HG03039 (cell line): ENCODE measurements around the gene ADD1.
A peak's percentile ranks its signal among the peaks of the same experiment; 100 is the strongest.
"Not testable (repeated sequence)": the region's sequence is repeated elsewhere in the genome, so short reads cannot be mapped to it uniquely, and the experiment has no call there.

Experiments used
- ATAC-seq: cut with Tn5 transposase; IDR thresholded peaks from one replicate; pipeline ENCODE4 v1.9.1; 2021; ENCODE audit warnings: mild to moderate bottlenecking, moderate library complexity; ENCODE audit not compliant: unreplicated experiment

The ADD1 gene

DNA sequence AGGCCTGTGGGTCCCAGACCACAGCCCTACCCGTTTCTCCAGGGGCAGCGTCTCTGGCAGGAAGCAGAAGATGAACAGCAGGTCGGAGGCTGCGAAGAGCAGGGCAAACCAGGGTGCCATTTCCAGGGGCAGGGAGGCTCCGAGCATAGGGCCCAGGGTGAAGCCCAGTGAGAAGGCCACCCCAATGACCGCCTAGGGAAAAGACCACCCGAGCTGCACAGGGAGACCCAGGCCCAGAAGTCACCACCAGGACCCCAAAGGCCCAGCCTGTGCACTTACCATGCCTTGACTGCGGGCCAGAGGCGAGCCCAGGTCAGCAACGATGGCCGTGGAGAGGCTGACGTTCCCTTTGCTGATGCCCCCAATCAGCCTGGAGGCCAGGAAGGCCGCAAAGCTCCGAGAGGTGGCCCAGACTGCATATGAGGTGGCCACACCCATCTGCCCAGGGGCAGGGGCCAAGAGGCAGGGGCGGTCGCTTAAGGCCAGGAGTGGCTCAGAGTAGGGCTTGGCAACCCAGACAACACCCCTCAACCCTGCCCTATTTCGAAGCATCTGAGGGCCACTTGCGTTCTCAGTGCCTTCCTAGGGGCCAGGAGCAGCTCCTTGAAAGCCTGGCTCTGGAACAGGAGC lies 88.8 kb downstream of the ADD1 start:
- no peak for ATAC-seq

DNA sequence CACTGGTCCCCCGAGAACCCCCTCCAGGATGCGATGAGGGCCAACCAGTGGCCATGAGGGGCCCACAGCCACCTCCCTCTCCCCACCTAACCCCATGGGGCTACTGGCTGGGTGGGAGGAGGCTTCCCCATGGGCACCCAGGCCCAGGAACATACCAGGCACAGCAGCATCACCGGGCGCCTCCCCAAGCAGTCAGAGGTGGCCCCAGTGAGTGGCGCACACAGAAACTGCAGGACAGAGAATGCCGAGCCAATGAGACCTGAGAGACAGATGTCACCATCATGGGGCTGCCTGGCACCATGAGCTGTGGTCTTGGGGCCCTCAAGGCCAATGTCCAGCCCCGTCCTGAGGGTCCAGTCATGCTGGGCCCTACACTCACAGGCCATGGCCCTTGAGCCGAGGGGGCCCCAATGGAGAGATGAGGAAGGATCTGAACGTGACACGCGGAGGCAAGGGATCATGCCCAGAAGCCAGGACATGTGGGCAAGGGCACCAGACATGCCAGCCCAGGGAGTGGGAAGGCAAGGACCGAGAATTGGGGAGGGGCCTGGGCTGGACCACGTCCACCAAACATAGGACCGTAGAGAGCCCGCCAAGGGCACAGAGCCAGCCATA lies 89.4 kb downstream of the ADD1 start:
- no peak for ATAC-seq

DNA sequence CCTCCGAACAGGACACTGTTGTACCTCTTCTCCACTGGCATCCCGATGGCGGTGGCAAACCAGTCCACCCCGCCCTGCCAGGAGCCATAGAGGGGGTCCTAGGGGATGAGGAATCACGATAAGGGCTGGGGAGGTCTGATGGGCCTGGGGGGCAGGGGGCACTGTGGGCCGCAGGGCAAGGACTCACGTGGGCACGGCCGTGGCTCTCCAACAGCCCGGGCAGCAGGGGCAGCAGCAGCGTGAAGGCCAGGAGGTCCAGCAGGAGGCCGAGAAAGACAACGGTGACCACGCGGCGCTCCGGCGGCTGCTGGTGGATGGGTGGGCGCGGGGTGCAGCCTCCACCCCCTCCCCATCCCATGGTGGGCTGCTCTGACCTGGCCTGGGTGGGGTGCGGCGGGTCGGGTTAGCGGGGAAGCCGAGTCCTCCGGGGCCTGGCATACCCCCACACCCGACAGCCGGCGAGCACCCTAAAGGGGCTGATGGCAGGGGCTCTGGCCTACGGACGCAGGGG lies 90.0 kb downstream of the ADD1 start:
- ATAC-seq, result no peak

DNA sequence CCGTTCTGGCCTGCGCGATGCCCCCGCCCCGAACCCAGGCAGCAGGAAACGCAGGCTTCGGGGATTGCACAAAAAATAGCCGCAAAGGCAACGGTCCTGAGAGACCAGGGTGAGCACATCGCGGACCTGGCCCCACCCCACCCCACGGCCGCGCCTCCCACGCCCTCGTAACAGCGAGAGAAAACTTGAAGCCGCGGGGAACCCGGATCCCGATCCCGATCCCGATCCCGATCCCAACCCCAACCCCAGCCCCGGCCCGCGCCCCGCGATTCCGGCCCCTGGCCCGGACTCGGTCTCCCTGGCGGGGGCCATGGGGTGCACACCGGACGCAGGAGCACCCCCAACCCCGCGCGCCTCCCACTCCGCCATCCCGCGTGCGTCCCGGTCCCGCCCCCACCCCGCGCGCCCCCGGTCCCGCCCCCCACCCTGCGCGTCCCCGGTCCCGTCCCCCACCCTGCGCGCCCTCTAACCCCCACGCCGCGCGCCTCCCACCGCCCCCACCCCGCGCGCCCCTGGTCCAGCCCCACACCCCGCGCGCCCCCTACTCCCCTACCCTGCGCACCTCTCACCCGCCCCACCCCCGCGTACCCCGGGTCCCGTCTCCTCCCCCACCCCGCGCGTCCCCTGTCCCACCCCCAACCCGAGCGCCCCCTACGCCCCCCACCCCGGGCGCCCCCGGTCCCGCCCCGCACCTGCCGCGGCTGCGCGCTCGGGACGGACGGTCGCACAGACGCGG lies 90.6 kb downstream of the ADD1 start:
- no peak for ATAC-seq

DNA sequence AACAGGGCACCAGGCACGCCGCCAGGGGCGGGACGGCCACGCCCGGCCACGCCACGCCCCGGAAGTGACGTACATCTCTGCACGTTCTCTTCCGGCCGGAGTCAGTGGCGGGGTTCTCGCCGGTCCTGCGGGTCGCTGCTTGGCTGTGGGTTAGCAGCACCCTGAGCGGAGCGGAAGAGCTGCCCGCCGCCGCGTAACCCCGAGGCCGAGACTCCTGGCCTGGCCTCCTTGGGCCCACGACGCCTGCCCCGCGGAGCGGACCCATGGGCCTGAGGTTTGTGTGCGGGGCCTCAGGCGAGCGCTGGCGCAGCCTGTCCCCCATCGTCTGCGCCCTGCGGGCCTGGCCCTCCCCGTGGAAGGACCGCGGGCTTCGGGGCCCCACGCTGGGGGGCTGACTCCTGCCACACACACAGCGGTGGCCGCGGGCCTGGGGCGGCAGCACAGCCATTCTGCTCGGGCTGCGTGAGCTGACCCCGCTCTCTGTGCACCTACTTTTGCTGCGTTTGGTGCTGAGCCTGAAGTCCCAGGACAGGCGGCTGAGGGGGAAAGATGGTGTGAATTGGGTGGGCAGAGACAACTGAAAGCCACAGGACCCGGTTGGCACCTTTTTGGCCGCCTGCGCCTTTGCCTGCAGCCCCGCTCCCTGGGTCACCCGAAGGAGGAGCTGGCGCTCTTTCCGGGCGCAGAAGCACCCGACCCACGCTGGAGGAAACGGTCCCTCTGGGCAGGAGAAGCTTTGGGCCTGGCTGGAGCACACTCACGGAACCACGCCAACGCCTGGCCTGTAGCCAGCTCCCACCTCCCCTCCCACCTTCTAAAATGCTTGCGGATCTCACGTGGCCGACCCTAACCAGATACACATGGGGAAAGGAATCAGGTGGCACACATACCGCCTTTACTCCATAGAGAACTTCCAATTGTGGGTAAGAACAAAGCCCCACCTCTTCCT lies 91.4 kb downstream of the ADD1 start:
- ATAC-seq, result peak; percentile 38

DNA sequence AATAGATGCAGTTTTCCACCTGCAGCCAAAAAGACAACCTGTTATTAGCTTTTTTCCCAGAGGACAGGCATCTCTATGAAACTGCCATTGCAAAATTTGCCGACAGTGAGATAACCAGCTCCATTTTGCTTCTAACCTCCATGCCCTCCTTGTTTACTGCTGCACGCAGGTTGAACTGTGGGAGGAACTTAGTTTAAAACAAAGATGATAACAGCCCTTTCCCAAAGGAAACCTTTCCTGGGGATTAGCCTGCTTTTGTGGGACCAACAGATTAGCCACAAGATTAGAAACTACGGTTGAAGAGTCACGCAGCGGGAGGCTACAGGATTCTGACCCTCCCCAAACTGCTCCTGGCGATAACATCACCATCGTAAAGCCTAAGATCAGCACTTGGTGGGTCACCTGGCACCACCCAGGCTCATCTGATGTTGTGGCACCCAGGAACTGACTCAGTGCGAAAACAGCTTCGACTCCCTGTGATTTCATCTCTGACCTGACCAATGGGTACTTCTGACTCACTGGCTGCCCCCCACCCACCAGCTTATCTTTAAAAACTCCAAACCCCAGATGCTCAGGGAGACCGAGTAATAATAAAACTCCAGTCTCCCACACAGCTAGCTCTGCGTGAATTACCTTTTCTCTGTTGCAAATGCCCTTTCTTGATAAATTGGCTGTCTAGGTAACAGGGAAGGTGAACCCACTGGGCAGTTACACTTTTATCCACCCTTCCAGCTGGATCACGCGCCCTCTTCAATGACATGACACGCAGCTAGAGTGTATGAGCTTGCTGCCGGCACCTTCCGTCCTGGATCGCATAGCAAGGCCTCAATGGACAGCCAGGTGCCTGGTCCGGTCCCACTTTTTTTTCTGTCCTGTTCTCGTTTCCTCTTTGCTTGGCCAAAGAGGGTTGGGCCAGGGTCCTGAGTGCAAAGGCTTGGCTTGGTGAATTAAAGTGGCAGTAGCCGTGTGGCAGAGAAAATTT lies 92.4 kb downstream of the ADD1 start:
- ATAC-seq, result no peak

DNA sequence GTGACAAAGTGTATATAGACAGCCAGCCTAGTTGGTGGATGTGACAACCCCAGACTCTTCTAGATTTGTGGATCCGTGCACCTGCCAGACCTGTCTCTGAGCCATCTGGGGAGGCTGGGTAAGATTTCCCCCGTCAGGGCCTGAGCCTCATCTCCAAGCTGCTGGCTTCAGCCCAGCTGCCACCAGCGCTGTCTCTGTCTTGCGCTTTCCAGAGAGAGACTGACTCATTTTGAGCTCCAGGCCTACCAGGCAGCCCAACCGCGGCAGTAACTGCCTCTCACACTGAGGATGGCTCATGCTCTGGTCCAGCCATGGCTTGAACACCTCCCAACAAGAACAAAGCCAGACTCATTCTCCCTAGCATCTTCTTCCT lies 93.1 kb downstream of the ADD1 start:
- no peak for ATAC-seq

DNA sequence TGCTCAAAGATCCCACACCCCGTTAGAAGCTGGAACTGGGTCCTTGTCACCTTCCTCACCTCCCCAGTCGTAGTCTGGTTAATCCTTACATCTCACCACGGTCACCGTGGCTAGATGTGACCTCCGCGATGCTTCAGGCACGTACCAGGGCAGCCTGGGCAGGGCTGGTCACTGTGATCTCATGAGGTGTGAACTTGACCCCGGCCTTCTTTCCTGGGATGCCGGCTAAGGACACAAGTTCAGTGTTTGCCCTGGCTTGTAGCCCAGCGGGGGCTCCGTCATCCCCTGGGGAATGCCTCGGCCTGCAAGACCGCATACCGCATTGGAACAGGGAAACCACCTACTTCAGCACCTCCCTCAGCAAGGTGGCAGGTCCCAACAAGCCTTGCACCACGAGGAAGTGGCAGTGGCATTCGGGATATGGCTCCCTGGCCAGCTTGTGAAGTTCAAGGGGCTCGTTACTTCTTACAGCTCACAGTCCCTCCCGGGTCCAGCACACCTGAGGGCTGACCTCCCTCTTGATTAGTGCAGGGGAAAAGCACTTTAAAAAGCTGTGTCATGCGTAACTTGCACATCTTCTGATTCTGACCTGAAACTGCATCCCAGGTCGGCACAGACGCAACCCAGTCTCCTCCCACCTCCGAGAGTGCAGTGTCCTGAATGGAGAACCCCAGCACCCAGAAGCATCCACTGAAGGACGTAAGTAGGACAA lies 93.7 kb downstream of the ADD1 start:
- no peak for ATAC-seq

DNA sequence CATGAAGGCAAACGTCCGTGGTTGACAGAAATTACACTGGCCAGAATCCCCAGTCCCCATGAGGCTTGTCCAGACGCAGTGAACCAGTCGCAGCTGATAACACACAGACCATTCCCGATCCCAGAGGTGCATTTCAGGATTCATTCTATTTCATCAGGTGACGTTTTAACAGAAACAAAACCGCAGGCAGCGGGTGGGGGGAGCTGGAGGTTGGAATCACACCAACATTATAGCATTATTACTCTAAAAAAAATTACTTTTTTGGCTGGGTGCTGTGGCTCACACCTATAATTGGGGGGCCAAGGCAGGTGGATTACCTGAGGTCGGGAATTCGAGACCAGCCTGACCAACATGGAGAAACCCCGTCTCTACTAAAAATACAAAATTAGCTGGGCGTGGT lies 94.3 kb downstream of the ADD1 start:
- no peak for ATAC-seq

DNA sequence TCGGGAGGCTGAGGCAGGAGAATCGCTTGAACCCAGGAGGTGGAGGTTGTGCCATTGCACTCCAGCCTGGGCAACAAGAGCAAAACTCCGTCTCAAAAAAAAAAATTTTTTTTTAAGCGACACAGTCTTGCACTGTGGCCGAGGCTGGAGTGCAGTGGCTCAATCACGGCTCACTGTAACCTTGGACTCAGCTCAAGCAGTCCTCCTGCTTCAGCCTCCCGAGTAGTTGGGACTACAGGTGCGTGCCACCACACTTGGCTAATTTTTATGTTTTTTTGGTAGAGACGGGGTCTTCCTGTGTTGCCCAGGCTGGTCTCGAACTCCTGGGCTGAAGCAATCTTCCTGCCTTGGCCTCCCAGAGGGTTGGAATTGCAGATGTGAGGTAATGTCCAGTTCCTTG lies 94.8 kb downstream of the ADD1 start:
- not testable (repeated sequence) for ATAC-seq

DNA sequence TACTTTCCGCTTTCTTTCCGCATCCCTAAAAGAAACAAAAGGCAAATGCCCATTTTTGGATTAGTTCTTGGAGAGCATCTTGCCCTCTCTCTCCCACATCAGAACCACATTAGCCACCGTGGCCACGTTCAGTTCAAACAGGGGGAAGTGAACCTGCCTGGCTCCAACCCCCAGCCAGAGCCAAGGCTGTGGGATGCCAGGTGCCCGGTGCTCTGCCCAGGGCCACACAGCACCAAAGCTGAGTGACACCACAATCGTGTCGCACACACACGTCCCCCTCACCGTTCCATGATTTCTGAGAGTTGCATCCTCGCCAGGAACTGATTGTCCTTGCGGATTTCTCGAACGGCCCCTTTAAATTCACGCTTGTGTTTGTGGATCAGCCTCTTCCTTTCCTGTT lies 95.3 kb downstream of the ADD1 start:
- ATAC-seq, result no peak

DNA sequence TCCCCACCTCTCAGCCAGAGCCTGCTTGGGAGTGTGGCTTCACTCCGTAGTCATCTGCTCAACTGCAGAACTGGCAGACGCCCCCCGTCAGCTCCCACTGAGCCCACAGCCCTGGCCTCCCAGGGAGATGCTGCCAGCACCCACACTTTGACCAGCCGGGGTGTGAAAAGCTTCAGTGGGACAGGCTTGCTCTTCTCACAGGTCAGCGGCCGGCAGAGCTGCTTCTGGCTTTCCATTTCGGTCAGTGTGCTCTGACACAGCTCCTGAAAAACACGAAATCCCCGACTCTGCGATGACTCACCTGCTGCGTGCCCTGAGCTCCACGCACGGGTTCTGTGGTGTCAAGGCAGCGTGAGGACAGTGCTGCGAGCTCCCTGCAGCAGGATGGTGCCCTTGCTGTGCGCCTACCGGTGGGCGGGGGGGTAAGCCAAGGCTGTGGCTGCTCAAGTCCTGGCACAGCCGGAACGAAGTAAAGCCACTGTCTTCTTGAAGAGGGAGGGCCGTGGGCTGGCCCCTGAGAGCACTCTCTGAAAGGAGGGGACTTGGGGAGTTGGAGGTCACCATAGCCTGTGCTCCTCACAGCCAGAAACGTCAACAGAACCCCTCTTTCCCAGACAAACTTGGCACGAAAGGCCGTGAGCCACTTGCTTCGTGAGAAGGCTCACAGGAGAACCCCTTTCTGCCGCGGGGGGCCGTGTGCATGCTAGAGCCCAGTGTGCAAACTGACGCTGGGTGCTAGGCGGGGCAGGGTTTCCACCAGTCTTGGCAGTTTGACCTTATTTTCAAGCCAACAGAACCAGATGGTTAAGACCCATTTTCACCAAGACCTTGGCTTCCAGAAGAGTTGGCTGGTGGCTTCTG lies 96.0 kb downstream of the ADD1 start:
- no peak for ATAC-seq

DNA sequence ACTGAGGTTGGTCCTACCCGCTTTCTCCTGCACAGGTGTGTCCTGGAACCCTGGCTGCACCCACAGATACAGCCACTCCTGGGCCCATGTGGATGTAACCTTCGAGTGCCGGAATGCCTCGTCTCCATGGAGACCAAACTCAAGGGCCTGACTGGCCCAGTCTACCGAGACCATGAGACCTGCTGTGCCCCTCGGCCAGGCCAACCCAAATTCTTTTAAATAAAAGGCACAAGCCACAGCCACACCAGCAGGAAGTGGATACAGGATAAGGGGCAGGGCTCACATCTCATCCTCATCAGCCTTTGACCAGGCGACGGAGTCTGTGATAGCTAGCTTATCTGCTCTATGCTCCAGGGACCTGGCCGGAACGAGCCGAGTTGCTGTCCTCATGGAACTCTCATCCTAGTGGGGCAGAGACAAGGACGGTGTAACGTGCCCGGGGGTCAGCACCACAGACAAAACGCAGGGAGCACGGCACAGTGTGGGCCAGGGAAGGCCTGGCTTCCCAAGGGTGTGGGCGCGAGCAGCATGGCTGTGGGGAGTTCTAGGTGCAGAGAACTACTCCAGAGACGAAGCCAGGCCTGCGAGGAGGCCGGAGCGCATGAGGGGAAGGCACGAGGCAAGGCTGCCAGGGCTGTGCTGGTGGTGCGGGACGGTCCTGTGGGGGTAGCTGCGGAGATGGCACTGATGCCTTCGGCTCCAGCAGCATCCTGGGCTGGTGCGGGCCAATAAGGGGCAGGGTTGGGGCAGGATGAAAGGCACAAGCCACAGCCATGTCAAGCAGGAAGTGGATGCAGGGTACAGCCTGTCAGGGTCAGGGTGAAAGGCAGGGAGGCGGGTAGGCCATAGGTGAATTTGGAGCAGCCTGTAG lies 96.9 kb downstream of the ADD1 start:
- ATAC-seq, result no peak

DNA sequence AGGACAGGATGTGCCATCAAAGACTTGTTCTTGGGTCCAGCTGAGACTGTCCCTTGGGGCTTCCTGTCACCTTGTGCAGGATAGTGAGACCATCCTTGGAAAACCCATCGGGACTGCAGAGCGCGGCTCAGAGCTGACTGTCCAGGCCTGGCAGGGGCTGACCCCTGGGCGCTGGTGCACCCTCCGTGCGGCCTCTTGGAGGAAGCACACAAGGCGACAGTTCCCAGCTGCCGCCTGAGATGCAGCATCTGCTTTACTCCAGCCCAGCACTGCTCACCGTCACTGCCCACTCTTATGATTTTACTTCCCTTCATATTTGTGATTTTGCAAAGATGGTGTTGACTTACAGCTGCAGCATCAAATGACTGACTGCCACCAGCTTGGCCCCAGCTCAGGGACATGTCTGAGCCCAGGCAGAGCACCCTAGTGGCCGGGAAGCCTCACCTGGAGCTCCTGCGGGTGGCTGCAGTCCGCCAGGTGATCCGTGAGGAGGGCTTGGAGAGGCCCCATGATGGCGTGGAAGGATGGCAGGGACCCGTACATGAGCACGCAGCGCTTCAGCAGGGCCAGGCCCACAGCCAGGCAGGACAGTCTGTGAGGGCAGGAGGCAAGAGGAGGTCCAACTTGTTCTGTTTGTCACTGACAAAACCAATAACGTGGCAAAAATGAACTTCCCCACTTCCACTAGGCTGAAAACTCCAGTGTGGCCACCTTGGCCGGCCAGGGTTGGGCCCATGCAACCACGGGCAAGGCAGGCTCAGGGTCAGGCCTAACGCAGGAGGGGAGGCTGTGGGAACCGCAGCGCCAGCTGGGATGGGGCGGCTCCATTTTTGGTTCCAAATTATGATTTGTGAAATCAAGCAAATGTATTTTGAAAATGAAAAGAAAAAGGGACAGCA lies 97.7 kb downstream of the ADD1 start:
- no peak for ATAC-seq

DNA sequence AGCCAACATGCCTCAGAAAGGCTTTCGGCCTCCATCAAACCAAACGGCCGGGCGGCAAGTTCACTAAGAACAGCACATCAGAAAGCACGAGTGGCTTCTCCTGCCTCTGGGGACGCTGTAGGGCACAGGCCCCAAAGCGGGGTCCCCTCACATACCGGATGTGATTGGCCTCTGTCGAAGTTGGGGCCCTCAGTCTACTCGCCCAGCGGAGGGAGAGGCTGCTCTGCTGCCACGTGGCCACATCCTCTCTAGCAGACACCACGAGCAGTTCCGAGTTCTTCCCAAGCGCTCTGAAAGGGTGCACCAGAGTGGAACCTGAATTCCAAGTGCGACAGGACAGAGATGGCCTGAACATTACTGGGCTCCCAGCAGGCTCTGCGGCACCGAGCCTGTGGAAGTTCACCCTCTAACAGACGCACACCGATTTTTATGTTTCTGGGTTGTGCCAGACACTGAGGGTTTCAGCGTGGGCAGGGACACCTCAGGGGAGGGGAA lies 98.4 kb downstream of the ADD1 start:
- no peak for ATAC-seq
